B cell (primary cell): ENCODE data around the gene CYB5D1. TPM values are rescaled to one million over a fixed set of nuclear protein-coding genes. Genes with fewer than 3 reads are reported as not detected.

Source experiments
- ATAC-seq: fragments of 200-7000 bp; cut with Tn5 transposase; one replicate; pipeline ENCODE4 v1.10.0; 2021; ENCODE audit warnings: low read depth, mild to moderate bottlenecking, moderate number of reproducible peaks, moderate library complexity
- CTCF ChIA-PET: fragments of 350-600 bp; sonication (Branson Sonifier 250); formaldehyde crosslinking; loops from one replicate; lab custom pipeline; 2021; ENCODE audit warnings: antibody characterized with exemption, inconsistent platforms; lab: Charles Lee
- POLR2A ChIA-PET: fragments of 350-600 bp; sonication (Branson Sonifier 250); formaldehyde crosslinking; loops from one replicate; lab custom pipeline; 2021; ENCODE audit warnings: antibody characterized with exemption; lab: Charles Lee
- DNase-seq: peaks from one replicate; pipeline ENCODE4 v3.0.0; 2013
- H2AFZ ChIP-seq: 2 replicates; pipeline ENCODE4 v1.6.1; 2012; ENCODE audit warnings: mild to moderate bottlenecking, low read depth, low read length; ENCODE audit not compliant: insufficient read depth, poor library complexity, severe bottlenecking
- H3K27ac ChIP-seq, 2 donors: 1 replicate in 1 of 2; 2 replicates in 1 of 2; pipeline ENCODE4 v1.5.1; 2012 to 2013; ENCODE audit warnings: low read length in 2 of 2, mild to moderate bottlenecking in 2 of 2, moderate library complexity in 1 of 2
- H3K27me3 ChIP-seq, 4 experiments: fragments of 200-600 bp in 1 of 4; sonication (generic) in 1 of 4; replicated peaks in 1 of 4; 1 replicate in 2 of 4; 2 replicates in 2 of 4; pipeline versions ENCODE4 v1.6.1 to v1.7.0; 2013 to 2016; ENCODE audit warnings: low read length in 3 of 4, mild to moderate bottlenecking in 2 of 4, mixed read lengths in 1 of 4, moderate library complexity in 1 of 4; ENCODE audit not compliant: insufficient read depth in 4 of 4, control insufficient read depth in 3 of 4; ENCODE audit errors: control extremely low read depth in 1 of 4
- H3K36me3 ChIP-seq, 2 experiments: replicated peaks in 1 of 2; 1 replicate in 1 of 2; 2 replicates in 1 of 2; pipeline versions ENCODE4 v1.6.1 to v1.7.1; 2013; ENCODE audit warnings: low read length in 1 of 2; ENCODE audit not compliant: insufficient read depth in 2 of 2, control insufficient read depth in 1 of 2; ENCODE audit errors: control extremely low read depth in 1 of 2, extremely low read depth in 1 of 2
- H3K4me1 ChIP-seq, 2 donors: fragments of 200-600 bp in 1 of 2; sonication (generic) in 1 of 2; 1 replicate in 1 of 2; 2 replicates in 1 of 2; pipeline versions ENCODE4 v1.5.1 to v1.6.1; 2013 to 2017; ENCODE audit warnings: low read length in 2 of 2; ENCODE audit not compliant: control insufficient read depth in 2 of 2, insufficient read depth in 2 of 2
- H3K4me2 ChIP-seq: replicated peaks from 2 replicates; pipeline ENCODE3; 2012; ENCODE audit warnings: mild to moderate bottlenecking, low read depth, low read length; ENCODE audit not compliant: poor library complexity, severe bottlenecking
- H3K4me3 ChIP-seq, 5 experiments: fragments of 200-600 bp in 1 of 5; sonication (generic) in 1 of 5; 1 replicate in 3 of 5; 2 replicates in 2 of 5; pipeline versions ENCODE4 v1.5.1 to v1.7.0; 2011 to 2016; ENCODE audit warnings: low read length in 4 of 5, mild to moderate bottlenecking in 4 of 5, low read depth in 2 of 5, control low read depth in 1 of 5, moderate library complexity in 1 of 5; ENCODE audit not compliant: insufficient read depth in 1 of 5; ENCODE audit errors: control extremely low read depth in 1 of 5, extremely low read depth in 1 of 5
- H3K79me2 ChIP-seq: fragments of 200-600 bp; sonication (generic); one replicate; pipeline ENCODE4 v1.6.0; 2016; ENCODE audit warnings: low read length; ENCODE audit not compliant: control insufficient read depth, insufficient read depth
- H3K9ac ChIP-seq: fragments of 200-600 bp; sonication (generic); 2 replicates; pipeline ENCODE4 v1.6.1; 2017; ENCODE audit warnings: mild to moderate bottlenecking, low read length, moderate library complexity
- H3K9me3 ChIP-seq, 3 donors: one replicate each; pipeline versions ENCODE4 v1.6.1 to v1.7.1; 2013; ENCODE audit warnings: low read length in 2 of 3; ENCODE audit not compliant: control insufficient read depth in 2 of 3, insufficient read depth in 1 of 3; ENCODE audit errors: control extremely low read depth in 1 of 3
- H4K20me1 ChIP-seq: 2 replicates; pipeline ENCODE4 v1.6.0; 2012; ENCODE audit warnings: mild to moderate bottlenecking, low read length; ENCODE audit not compliant: insufficient read depth, control insufficient read depth, poor library complexity, severe bottlenecking
- H3K27ac Mint-ChIP-seq: one replicate; pipeline ENCODE4 v1.8.0; 2021; ENCODE audit warnings: mixed read lengths
- H3K27me3 Mint-ChIP-seq: one replicate; pipeline ENCODE4 v1.8.0; 2021; ENCODE audit warnings: mixed read lengths
- H3K4me1 Mint-ChIP-seq: one replicate; pipeline ENCODE4 v1.8.0; 2021; ENCODE audit warnings: mixed read lengths
- H3K4me3 Mint-ChIP-seq: one replicate; pipeline ENCODE4 v1.8.0; 2021; ENCODE audit warnings: mixed read lengths
- H3K9me3 Mint-ChIP-seq: one replicate; pipeline ENCODE4 v1.8.0; 2022; ENCODE audit warnings: mixed read lengths; ENCODE audit not compliant: insufficient read depth
- EZH2 ChIP-seq: IDR thresholded peaks from 2 replicates; pipeline ENCODE4 v1.6.1; 2012; ENCODE audit warnings: borderline replicate concordance, low read depth, mild to moderate bottlenecking, moderate library complexity, low read length; ENCODE audit not compliant: insufficient read depth, poor library complexity, severe bottlenecking
- WGBS: methylation state at CpG from one replicate; pipeline ENCODE4 v1.1.5; 2013; ENCODE audit warnings: missing lambda C conversion rate; ENCODE audit not compliant: insufficient coverage; 5-methylcytosine and 5-hydroxymethylcytosine counted together
- intact Hi-C: fragments of 100-400 bp; cut with micrococcal nuclease; formaldehyde crosslinking; loops from one replicate; pipeline ENCODE4 v1.10.0; 2022
- polyA plus RNA-seq: library from polyadenylated mRNA; depleted of rRNA; stranded (reverse); fragments of >200 nt; gene quantifications from 2 replicates; pipeline ENCODE4 v1.2.3, GENCODE V29; 2012
- total RNA-seq, 2 donors: library from RNA; stranded (reverse); fragments of 120-200 nt in 1 of 2; gene quantifications; 1 replicate in 1 of 2; 2 replicates in 1 of 2; pipeline versions ENCODE4 v1.2.3 to v1.2.4, GENCODE V29; 2013 to 2022
- TF ChIP-seq, protein P1 (sequence below): fragments of 200-600 bp; IDR thresholded peaks from one replicate; pipeline ENCODE4 v1.8.0; 2022; ENCODE audit warnings: antibody characterized with exemption, mild to moderate bottlenecking

CYB5D1 gene
- total and polyA plus RNA-seq, 2 donors (not counting 1 experiment from before 2014, with no cell fraction given) = 6.3 to 10.2 TPM

DNA sequence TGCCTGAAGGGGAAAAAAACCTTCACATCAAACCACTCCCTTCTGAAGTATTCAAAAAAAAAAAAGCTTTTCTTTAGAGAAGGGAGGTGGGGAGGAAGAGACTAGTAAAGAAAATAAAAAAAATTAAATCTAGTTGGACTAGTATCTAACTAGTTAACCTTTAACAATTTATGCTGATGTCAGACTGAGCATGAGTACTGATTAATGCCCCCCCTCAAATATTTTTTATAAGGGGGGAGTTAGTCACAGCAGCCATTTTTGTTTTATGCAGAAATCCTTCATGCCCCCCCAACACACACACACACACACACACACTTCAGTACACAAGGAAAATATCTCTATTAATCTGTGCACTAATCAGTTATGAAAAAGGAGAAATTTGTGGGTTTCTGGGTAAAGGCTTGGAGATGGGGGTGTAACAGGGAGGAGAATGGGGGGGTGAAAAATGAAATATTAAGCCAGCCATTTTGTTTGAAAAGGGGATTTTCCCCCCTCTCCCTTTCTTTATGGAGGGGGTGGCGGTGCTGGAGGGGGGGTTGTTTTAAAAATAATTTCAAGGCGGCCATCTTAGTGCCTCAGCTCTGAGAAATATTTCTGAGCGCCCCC lies 26.1 kb downstream of the CYB5D1 start:
- TF ChIP-seq, protein P1, sequence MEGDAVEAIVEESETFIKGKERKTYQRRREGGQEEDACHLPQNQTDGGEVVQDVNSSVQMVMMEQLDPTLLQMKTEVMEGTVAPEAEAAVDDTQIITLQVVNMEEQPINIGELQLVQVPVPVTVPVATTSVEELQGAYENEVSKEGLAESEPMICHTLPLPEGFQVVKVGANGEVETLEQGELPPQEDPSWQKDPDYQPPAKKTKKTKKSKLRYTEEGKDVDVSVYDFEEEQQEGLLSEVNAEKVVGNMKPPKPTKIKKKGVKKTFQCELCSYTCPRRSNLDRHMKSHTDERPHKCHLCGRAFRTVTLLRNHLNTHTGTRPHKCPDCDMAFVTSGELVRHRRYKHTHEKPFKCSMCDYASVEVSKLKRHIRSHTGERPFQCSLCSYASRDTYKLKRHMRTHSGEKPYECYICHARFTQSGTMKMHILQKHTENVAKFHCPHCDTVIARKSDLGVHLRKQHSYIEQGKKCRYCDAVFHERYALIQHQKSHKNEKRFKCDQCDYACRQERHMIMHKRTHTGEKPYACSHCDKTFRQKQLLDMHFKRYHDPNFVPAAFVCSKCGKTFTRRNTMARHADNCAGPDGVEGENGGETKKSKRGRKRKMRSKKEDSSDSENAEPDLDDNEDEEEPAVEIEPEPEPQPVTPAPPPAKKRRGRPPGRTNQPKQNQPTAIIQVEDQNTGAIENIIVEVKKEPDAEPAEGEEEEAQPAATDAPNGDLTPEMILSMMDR = no peak
- TF ChIP-seq EZH2 = no peak
- Mint-ChIP-seq H3K27ac (peak overlapping the region; percentile 50), H3K27me3 (no peaks in the 10 kb centered on the region), H3K4me3 (peak overlapping the region; percentile 70), H3K9me3 (no peaks in the 10 kb centered on the region), H3K4me1 (peaks cover 3% of the 10 kb centered on the region)
- WGBS = no CpG with 5 or more reads among the region's 3 CpGs
- DNase-seq = peak; percentile 69
- H2AFZ ChIP-seq = peak overlapping the region; percentile 43
- no peaks in the 10 kb centered on the region for H3K36me3 ChIP-seq
- no peaks in the 10 kb centered on the region for H3K9me3 ChIP-seq
- CTCF ChIA-PET = interaction anchor here (1.0 to 1.1 kb wide), 3 partner anchors 21 to 106 kb away, joined by 3 read pairs; partner anchors contain the start of gene NAA38
- peak overlapping the region; percentile 47 for H3K4me2 ChIP-seq
- intact Hi-C loops = loop anchor here (10.0 kb wide), 1 partner anchor 139 kb away; no protein-coding TSS in a partner anchor
- H3K9ac ChIP-seq = peak overlapping the region; percentile 4
- H3K4me1 ChIP-seq = peaks cover 41 to 54% of the 10 kb centered on the region in 2 donors
- peak overlapping the region in 3 of 5 experiments; percentile 11 to 31 (median 21) for H3K4me3 ChIP-seq
- H3K27ac ChIP-seq = no peak overlapping the region
- H3K27me3 ChIP-seq = no peaks in the 10 kb centered on the region
- no peak for ATAC-seq
- no peaks in the 10 kb centered on the region for H4K20me1 ChIP-seq
- peaks cover 20% of the 10 kb centered on the region for H3K79me2 ChIP-seq
- POLR2A ChIA-PET = interaction anchor here (1.3 to 1.4 kb wide), 2 partner anchors 14 to 48 kb away, joined by 3 read pairs; partner anchors contain the start of genes CNTROB and TRAPPC1
